ENCODE measurements around the gene TBPL1. TPM values are rescaled to one million over a fixed set of nuclear protein-coding genes. Genes with fewer than 3 reads are reported as not detected.
A peak's percentile ranks its signal among the peaks of the same experiment; 100 is the strongest.

The TBPL1 gene
- total RNA-seq, 1 donor: 14.1 TPM

DNA sequence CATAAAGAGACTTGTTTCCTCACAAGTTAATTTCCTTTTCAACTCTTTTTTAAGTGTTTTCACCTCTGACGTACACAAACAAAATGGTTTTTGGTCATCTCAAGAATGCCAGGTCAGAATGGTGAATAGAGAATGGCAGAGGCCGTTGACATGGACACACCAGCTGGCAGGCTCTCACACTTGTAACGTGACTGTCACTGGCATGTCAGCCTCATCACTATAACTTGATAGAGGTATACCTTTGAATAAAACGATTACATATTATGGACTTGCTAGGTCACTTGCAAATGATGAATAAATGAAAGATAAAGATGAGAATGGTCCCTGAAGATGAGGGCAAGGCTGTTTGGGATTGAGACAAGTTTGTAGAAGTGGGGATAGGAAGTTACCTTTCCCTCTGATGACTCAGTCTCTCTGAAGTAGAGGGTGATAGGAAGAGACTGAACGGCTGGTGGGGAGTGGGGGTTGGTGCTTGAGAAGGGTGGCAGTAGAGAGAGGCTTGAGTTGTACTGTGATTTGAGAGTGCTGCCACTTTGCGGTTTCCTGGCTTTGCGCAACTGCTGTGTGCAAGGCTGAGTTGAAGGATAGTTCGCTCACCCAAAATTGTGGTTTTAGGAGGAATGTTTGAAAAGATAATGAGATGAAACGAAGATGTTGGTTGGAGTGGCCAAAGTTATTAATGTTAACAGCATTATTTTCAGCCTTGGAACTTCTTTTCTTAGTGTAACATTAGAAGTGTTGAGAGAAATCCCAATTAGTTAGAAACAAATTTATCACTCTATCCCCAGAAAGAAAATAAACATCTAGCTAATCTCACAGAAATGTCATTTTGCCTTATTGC is 30.3 kb downstream of the TBPL1 start:
- H3K9me3 ChIP-seq (ENCODE audit: low read depth, low read length): no peaks in the 10 kb centered on the region
- no peak overlapping the region for H3K27ac ChIP-seq (ENCODE audit: low read depth, low read length)
- H3K27me3 ChIP-seq (ENCODE audit: insufficient read depth, low read length): no peaks in the 10 kb centered on the region
- peaks cover 20% of the 10 kb centered on the region for H3K4me1 ChIP-seq (ENCODE audit: insufficient read depth, low read length)
- no peaks in the 10 kb centered on the region for H4K20me1 ChIP-seq (ENCODE audit: insufficient read depth, low read length)
- H3K79me2 ChIP-seq (ENCODE audit: insufficient read depth, low read length): peaks cover 12% of the 10 kb centered on the region
- no peak overlapping the region for H2AFZ ChIP-seq (ENCODE audit: low read length)
- H3K36me3 ChIP-seq (ENCODE audit: insufficient read depth, low read length): peaks cover 14% of the 10 kb centered on the region
- DNase-seq (ENCODE audit: insufficient read length, low spot score, missing footprints): peak; percentile 61
- peak overlapping the region; percentile 10 for H3K4me2 ChIP-seq (ENCODE audit: insufficient read depth, low read length)
- TF ChIP-seq, protein P1, sequence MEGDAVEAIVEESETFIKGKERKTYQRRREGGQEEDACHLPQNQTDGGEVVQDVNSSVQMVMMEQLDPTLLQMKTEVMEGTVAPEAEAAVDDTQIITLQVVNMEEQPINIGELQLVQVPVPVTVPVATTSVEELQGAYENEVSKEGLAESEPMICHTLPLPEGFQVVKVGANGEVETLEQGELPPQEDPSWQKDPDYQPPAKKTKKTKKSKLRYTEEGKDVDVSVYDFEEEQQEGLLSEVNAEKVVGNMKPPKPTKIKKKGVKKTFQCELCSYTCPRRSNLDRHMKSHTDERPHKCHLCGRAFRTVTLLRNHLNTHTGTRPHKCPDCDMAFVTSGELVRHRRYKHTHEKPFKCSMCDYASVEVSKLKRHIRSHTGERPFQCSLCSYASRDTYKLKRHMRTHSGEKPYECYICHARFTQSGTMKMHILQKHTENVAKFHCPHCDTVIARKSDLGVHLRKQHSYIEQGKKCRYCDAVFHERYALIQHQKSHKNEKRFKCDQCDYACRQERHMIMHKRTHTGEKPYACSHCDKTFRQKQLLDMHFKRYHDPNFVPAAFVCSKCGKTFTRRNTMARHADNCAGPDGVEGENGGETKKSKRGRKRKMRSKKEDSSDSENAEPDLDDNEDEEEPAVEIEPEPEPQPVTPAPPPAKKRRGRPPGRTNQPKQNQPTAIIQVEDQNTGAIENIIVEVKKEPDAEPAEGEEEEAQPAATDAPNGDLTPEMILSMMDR (IDR thresholded peaks at IDR 0.05; ENCODE audit: extremely low read depth, low read depth, low read length): no peak
- no peak overlapping the region for H3K4me3 ChIP-seq (ENCODE audit: insufficient read depth, low read length)

DNA sequence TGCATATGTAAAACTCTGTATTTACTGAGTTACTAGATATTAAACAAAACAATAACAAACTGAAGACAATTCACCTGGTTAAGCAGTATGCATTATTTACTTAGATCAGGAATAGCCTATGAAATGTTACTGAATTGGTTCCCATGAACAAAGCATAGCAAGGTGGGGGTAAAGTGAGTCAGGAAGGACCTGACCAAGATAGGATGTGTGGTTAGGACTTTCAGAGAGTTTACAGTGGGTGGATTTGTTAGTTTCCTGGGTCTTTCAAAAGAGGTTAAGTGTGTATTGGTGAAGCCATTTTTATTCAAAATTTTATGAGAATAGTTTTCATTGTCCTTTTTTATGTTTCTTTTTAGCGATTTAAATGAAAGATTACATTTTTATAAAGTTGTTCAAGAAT is 32.9 kb downstream of the TBPL1 start:
- Histone ChIP-seq H3K4me2 (ENCODE audit: insufficient read depth, low read length) (no peak overlapping the region), H3K27ac (ENCODE audit: low read depth, low read length) (no peak overlapping the region), H3K4me3 (ENCODE audit: insufficient read depth, low read length) (no peak overlapping the region), H3K9me3 (ENCODE audit: low read depth, low read length) (no peaks in the 10 kb centered on the region), H4K20me1 (ENCODE audit: insufficient read depth, low read length) (no peaks in the 10 kb centered on the region), H2AFZ (ENCODE audit: low read length) (no peak overlapping the region), H3K27me3 (ENCODE audit: insufficient read depth, low read length) (no peaks in the 10 kb centered on the region), H3K4me1 (ENCODE audit: insufficient read depth, low read length) (peaks cover 14% of the 10 kb centered on the region), H3K36me3 (ENCODE audit: insufficient read depth, low read length) (peaks cover 14% of the 10 kb centered on the region), H3K79me2 (ENCODE audit: insufficient read depth, low read length) (no peaks in the 10 kb centered on the region)
- no peak for DNase-seq (ENCODE audit: insufficient read length, low spot score, missing footprints)
- TF ChIP-seq, protein P1 (IDR thresholded peaks at IDR 0.05; ENCODE audit: extremely low read depth, low read depth, low read length): no peak

DNA sequence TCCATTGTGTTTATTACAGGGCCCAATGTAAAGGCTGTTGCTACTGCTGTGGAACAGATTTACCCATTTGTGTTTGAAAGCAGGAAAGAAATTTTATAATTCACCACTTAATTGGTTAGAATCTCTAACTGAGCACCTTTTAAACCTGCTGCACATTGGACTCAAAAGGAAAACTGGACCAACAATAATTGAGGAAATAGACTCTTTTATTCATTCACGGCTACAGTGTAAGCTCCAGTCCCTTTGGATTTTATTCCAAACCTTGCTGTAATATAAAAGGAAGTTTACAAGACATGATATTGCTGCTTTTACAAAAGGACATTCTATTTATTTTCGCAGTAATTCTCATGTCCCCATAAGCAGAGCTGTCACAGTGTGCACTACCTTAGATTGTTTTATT is 33.9 kb downstream of the TBPL1 start:
- Histone ChIP-seq H3K9me3 (ENCODE audit: low read depth, low read length) (no peaks in the 10 kb centered on the region), H3K36me3 (ENCODE audit: insufficient read depth, low read length) (peaks cover 11% of the 10 kb centered on the region), H3K4me3 (ENCODE audit: insufficient read depth, low read length) (no peak overlapping the region), H3K27ac (ENCODE audit: low read depth, low read length) (no peak overlapping the region), H3K4me2 (ENCODE audit: insufficient read depth, low read length) (no peak overlapping the region), H2AFZ (ENCODE audit: low read length) (no peak overlapping the region), H3K4me1 (ENCODE audit: insufficient read depth, low read length) (peaks cover 22% of the 10 kb centered on the region), H4K20me1 (ENCODE audit: insufficient read depth, low read length) (no peaks in the 10 kb centered on the region), H3K79me2 (ENCODE audit: insufficient read depth, low read length) (no peaks in the 10 kb centered on the region), H3K27me3 (ENCODE audit: insufficient read depth, low read length) (no peaks in the 10 kb centered on the region)
- TF ChIP-seq, protein P1 (IDR thresholded peaks at IDR 0.05; ENCODE audit: extremely low read depth, low read depth, low read length): no peak
- DNase-seq (ENCODE audit: insufficient read length, low spot score, missing footprints): no peak

DNA sequence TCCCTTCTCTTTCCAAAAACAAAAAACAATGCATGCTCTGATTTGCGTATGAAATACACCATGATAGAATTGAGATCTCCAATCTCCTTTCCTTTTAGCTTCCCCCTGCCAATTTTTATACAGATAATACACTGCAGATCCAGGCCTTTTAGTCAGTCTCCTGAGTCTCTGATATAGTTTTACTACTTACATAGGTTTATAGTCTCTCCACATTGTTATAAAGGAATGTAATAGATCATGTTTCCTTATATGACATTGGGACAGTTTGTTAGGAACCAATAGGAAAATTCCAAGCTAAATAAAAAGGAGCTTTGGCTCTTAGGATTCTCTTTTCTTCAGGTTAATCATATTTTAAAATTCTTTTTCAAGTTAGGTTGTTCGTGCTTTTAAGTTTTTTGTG is 36.5 kb downstream of the TBPL1 start:
- TF ChIP-seq, protein P1 (IDR thresholded peaks at IDR 0.05; ENCODE audit: extremely low read depth, low read depth, low read length): no peak
- no peak overlapping the region for H2AFZ ChIP-seq (ENCODE audit: low read length)

More for the DNA sequence above, 36.5 kb downstream of the TBPL1 start:
- Histone ChIP-seq H4K20me1 (ENCODE audit: insufficient read depth, low read length) (no peaks in the 10 kb centered on the region), H3K27ac (ENCODE audit: low read depth, low read length) (no peak overlapping the region), H3K4me1 (ENCODE audit: insufficient read depth, low read length) (peaks cover 26% of the 10 kb centered on the region), H3K27me3 (ENCODE audit: insufficient read depth, low read length) (no peaks in the 10 kb centered on the region), H3K4me3 (ENCODE audit: insufficient read depth, low read length) (no peak overlapping the region), H3K79me2 (ENCODE audit: insufficient read depth, low read length) (no peaks in the 10 kb centered on the region), H3K4me2 (ENCODE audit: insufficient read depth, low read length) (no peak overlapping the region), H3K9me3 (ENCODE audit: low read depth, low read length) (no peaks in the 10 kb centered on the region), H3K36me3 (ENCODE audit: insufficient read depth, low read length) (peaks cover 4% of the 10 kb centered on the region)
- no peak for DNase-seq (ENCODE audit: insufficient read length, low spot score, missing footprints)

All from osteoblast (primary cell).